SK-N-MC (cell line): ENCODE results near the gene ATP6AP1.

Experiments
- EZH2 ChIP-seq: fragments of 200-600 bp; sonication (generic); IDR thresholded peaks from one replicate; pipeline ENCODE4 v1.6.1; 2017; ENCODE audit warnings: antibody characterized with exemption
- FOXP2 ChIP-seq: optimal IDR thresholded peaks from 2 replicates; pipeline ENCODE3; 2011; ENCODE audit warnings: mild to moderate bottlenecking, moderate library complexity; ENCODE audit not compliant: insufficient read depth; ENCODE audit errors: extremely low read length, control extremely low read depth
- POLR2AphosphoS5 ChIP-seq: IDR thresholded peaks from 2 replicates; pipeline ENCODE4 v1.6.1; 2012; ENCODE audit warnings: mild to moderate bottlenecking, low read depth, low read length, borderline replicate concordance

DNA sequence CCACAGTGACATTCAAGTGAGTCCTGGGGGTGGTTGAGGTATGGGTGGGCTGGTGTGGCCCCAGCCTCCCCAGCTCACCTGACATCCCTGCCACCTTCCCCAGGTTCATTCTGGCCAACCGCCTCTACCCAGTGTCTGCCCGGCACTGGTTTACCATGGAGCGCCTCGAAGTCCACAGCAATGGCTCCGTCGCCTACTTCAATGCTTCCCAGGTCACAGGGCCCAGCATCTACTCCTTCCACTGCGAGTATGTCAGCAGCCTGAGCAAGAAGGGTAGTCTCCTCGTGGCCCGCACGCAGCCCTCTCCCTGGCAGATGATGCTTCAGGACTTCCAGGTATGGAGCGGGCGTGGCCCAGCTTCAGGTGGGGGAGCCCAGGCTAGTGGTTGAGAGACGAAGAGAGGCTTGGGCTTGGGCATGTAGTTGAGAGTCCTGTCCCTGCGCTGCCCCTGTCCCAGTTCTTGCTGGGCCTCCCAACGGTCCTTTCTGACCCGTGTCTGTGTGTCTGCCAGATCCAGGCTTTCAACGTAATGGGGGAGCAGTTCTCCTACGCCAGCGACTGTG is 6.8 kb downstream of the ATP6AP1 start:
- TF ChIP-seq POLR2AphosphoS5, result no peak
- no peak for TF ChIP-seq EZH2
- TF ChIP-seq FOXP2, result no peak
